Measurements from ENCODE around the gene NFE2L2. TPM values are rescaled to one million over a fixed set of nuclear protein-coding genes. Genes with fewer than 3 reads are reported as not detected.

Gene NFE2L2
- total RNA-seq, 5 donors from 2014 or later (not counting 1 experiment from before 2014, with no cell fraction given), result 54.3 to 77.0 (median 73.8) TPM

- Mint-ChIP-seq H3K9me3 (no peaks in the 10 kb centered on the region), H3K4me1 (peaks cover 0 to 3% (median 0%) of the 10 kb centered on the region in 3 donors), H3K27ac (no peak overlapping the region), H3K27me3 (no peaks in the 10 kb centered on the region), H3K36me3 (peaks cover 4% of the 10 kb centered on the region), H3K4me3 (no peak overlapping the region)
- POLR2A ChIA-PET, result no interaction called here
- no peak for ATAC-seq (replicated peaks in 1 of 4)
- Histone ChIP-seq H3K4me3 (ENCODE audit: control insufficient read depth in 1 of 2, extremely low read depth in 1 of 2, low read length in 1 of 2) (no peak overlapping the region), H3K4me1 (ENCODE audit: control insufficient read depth in 1 of 2, extremely low read depth in 1 of 2, insufficient read depth in 2 of 2, low read length in 2 of 2) (no peaks in the 10 kb centered on the region), H3K36me3 (ENCODE audit: control insufficient read depth in 2 of 2, extremely low read depth in 1 of 2, insufficient read depth in 1 of 2, low read length in 1 of 2) (no peaks in the 10 kb centered on the region), H3K27ac (ENCODE audit: low read length) (no peak overlapping the region), H3K9me3 (no peaks in the 10 kb centered on the region), H3K27me3 (replicated peaks in 1 of 2; ENCODE audit: control insufficient read depth in 2 of 2, extremely low read depth in 1 of 2, insufficient read depth in 2 of 2, low read length in 1 of 2) (no peaks in the 10 kb centered on the region)
- CTCF ChIA-PET, result interaction anchor here (0.9 to 1.3 kb wide), 3 partner anchors 10 to 118 kb away, joined by 3 to 6 read pairs (median 4); no protein-coding TSS in a partner anchor
- WGBS (ENCODE audit: insufficient coverage), result 85% methylated on average over 4 of the region's 5 CpGs
- DNase-seq, result no peak
Measured at GRCh38 chr2:177282787-177283572, 18.5 kb upstream of the NFE2L2 start.

- no peak overlapping the region for H3K4me3 ChIP-seq (ENCODE audit: control insufficient read depth in 1 of 2, extremely low read depth in 1 of 2, low read length in 1 of 2)
- 63% methylated on average over 2 of the region's 3 CpGs for whole genome bisulfite sequencing (ENCODE audit: insufficient coverage)
- Mint-ChIP-seq H3K27me3 (no peaks in the 10 kb centered on the region), H3K36me3 (peaks cover 4% of the 10 kb centered on the region), H3K27ac (no peak overlapping the region), H3K9me3 (no peaks in the 10 kb centered on the region), H3K4me3 (no peak overlapping the region), H3K4me1 (peaks cover 0 to 3% (median 0%) of the 10 kb centered on the region in 3 donors)
- no peaks in the 10 kb centered on the region for H3K9me3 ChIP-seq
- H3K4me1 ChIP-seq (ENCODE audit: control insufficient read depth in 1 of 2, extremely low read depth in 1 of 2, insufficient read depth in 2 of 2, low read length in 2 of 2), result no peaks in the 10 kb centered on the region
- no peak overlapping the region for H3K27ac ChIP-seq (ENCODE audit: low read length)
- no peak for ATAC-seq (replicated peaks in 1 of 4)
- no peaks in the 10 kb centered on the region for H3K27me3 ChIP-seq (replicated peaks in 1 of 2; ENCODE audit: control insufficient read depth in 2 of 2, extremely low read depth in 1 of 2, insufficient read depth in 2 of 2, low read length in 1 of 2)
- DNase-seq, result no peak
- ChIA-PET POLR2A (no interaction called here), CTCF (interaction anchor here (0.6 to 1.3 kb wide), 4 partner anchors 10 to 118 kb away, joined by 3 to 6 read pairs (median 4); no protein-coding TSS in a partner anchor)
- no peaks in the 10 kb centered on the region for H3K36me3 ChIP-seq (ENCODE audit: control insufficient read depth in 2 of 2, extremely low read depth in 1 of 2, insufficient read depth in 1 of 2, low read length in 1 of 2)
Measured at GRCh38 chr2:177282181-177282641, 17.7 kb upstream of the NFE2L2 start.

DNA sequence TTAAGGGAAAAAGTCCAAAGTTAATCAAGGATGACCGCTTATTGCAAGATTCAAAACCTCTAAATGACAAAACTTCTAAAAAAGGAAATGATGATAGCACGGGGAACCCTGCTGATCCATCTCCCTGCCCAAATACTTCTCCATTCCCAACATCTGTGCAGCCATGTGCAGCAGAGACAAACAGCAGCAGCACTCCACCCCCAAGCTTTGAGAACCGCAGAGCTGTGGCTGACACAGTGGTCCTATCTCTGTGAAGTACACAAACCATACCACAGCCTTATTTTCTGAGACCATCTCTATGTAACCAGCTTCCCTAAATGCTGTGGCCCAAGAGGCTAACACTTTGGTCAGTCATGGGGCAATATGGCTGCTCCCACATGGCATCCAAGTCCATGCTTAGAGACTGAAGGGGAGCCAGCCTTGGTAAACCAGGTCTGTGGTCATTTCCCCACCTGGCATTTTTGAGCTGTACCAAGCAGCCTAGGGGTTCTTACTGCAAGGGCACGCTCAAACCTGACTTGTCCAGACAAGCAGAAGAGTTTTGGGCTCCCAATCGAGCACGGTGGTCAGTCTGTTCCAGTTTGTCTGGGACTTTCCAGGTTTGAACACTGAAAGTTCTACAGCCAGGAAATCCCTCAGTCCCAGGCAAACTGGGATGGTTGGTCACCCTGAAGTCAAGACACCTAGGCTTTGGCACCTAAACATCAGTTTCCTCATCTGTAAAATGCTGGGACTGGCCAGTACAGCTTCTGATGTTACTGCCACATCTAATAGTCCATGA is 17.1 kb upstream of the NFE2L2 start:
- Histone ChIP-seq H3K4me1 (ENCODE audit: control insufficient read depth in 1 of 2, extremely low read depth in 1 of 2, insufficient read depth in 2 of 2, low read length in 2 of 2) (no peaks in the 10 kb centered on the region), H3K36me3 (ENCODE audit: control insufficient read depth in 2 of 2, extremely low read depth in 1 of 2, insufficient read depth in 1 of 2, low read length in 1 of 2) (no peaks in the 10 kb centered on the region), H3K9me3 (no peaks in the 10 kb centered on the region), H3K27ac (ENCODE audit: low read length) (no peak overlapping the region), H3K27me3 (replicated peaks in 1 of 2; ENCODE audit: control insufficient read depth in 2 of 2, extremely low read depth in 1 of 2, insufficient read depth in 2 of 2, low read length in 1 of 2) (no peaks in the 10 kb centered on the region), H3K4me3 (ENCODE audit: control insufficient read depth in 1 of 2, extremely low read depth in 1 of 2, low read length in 1 of 2) (no peak overlapping the region)
- ChIA-PET POLR2A (no interaction called here), CTCF (interaction anchor here (0.6 to 1.3 kb wide), 4 partner anchors 9 to 117 kb away, joined by 3 to 6 read pairs (median 4); no protein-coding TSS in a partner anchor)
- no peaks in the 10 kb centered on the region for H3K9me3 Mint-ChIP-seq
- ATAC-seq (replicated peaks in 1 of 4) (no peak), DNase-seq (peak in 1 of 35 experiments; percentile 28)
- 84% methylated on average over 5 of the region's 6 CpGs for WGBS (ENCODE audit: insufficient coverage)
- peaks cover 4% of the 10 kb centered on the region for H3K36me3 Mint-ChIP-seq
- no peak overlapping the region for H3K27ac Mint-ChIP-seq
- H3K4me1 Mint-ChIP-seq, result peaks cover 0 to 3% (median 0%) of the 10 kb centered on the region in 3 donors
- no peak overlapping the region for H3K4me3 Mint-ChIP-seq
- H3K27me3 Mint-ChIP-seq, result no peaks in the 10 kb centered on the region

DNA sequence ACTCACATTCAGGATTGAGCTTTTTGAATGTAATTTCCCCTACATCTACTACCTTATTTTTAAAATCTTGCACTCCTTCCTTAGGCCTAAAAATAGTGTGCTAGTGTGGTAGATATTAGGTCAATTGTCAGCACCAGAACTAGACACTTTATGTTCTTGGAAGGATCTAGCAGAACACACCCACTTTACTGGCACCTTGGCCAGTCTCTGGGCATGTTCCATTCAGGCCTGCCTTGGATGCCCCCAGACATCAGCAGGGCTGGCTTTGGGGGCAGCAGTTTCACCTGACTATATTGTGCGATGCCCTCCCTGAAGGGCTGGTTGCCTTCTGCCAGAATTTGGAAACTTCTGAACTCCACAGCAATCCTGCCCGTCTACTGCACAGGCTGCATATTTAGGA is 15.3 kb upstream of the NFE2L2 start:
- Histone ChIP-seq H3K27me3 (replicated peaks in 1 of 2; ENCODE audit: control insufficient read depth in 2 of 2, extremely low read depth in 1 of 2, insufficient read depth in 2 of 2, low read length in 1 of 2) (no peaks in the 10 kb centered on the region), H3K27ac (ENCODE audit: low read length) (no peak overlapping the region), H3K36me3 (ENCODE audit: control insufficient read depth in 2 of 2, extremely low read depth in 1 of 2, insufficient read depth in 1 of 2, low read length in 1 of 2) (no peaks in the 10 kb centered on the region), H3K4me1 (ENCODE audit: control insufficient read depth in 1 of 2, extremely low read depth in 1 of 2, insufficient read depth in 2 of 2, low read length in 2 of 2) (no peaks in the 10 kb centered on the region), H3K9me3 (no peaks in the 10 kb centered on the region), H3K4me3 (ENCODE audit: control insufficient read depth in 1 of 2, extremely low read depth in 1 of 2, low read length in 1 of 2) (no peak overlapping the region)
- Mint-ChIP-seq H3K4me3 (no peak overlapping the region), H3K36me3 (no peaks in the 10 kb centered on the region), H3K27me3 (no peaks in the 10 kb centered on the region), H3K4me1 (peaks cover 0 to 3% (median 0%) of the 10 kb centered on the region in 3 donors), H3K9me3 (no peaks in the 10 kb centered on the region), H3K27ac (no peak overlapping the region)
- 96% methylated on average over 2 of the region's 2 CpGs for WGBS (ENCODE audit: insufficient coverage)
- DNase-seq, result no peak
- POLR2A ChIA-PET, result interaction anchor here in 1 of 2 donors (1.1 kb wide), 1 partner anchor 15 kb away, joined by 4 read pairs; the partner anchor contains the start of gene NFE2L2
- CTCF ChIA-PET, result interaction anchor here (0.6 to 1.0 kb wide), 3 partner anchors 15 to 57 kb away, joined by 3 to 4 read pairs (median 3); partner anchors contain the start of gene NFE2L2 (in 1 of the 2)
- no peak for ATAC-seq (replicated peaks in 1 of 4)

DNA sequence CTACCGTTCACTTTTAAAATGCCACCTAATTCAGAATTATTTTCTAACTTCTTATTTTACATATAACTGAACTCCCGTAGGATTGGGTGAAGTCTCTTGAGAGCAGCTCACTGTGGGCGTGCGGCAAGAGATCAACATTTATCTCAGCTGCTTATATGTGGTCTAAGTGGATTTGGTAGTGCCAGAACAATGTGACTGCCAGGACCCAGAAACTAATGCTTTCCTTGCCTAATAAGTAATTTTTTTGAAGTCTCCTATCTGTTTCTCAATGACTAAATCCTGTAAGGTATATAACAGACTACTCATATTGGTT is 11.2 kb upstream of the NFE2L2 start:
- ChIA-PET POLR2A (no interaction called here), CTCF (no interaction called here)
- Histone ChIP-seq H3K27me3 (replicated peaks in 1 of 2; ENCODE audit: control insufficient read depth in 2 of 2, extremely low read depth in 1 of 2, insufficient read depth in 2 of 2, low read length in 1 of 2) (no peaks in the 10 kb centered on the region), H3K4me1 (ENCODE audit: control insufficient read depth in 1 of 2, extremely low read depth in 1 of 2, insufficient read depth in 2 of 2, low read length in 2 of 2) (no peaks in the 10 kb centered on the region), H3K27ac (ENCODE audit: low read length) (no peak overlapping the region), H3K4me3 (ENCODE audit: control insufficient read depth in 1 of 2, extremely low read depth in 1 of 2, low read length in 1 of 2) (no peak overlapping the region), H3K36me3 (ENCODE audit: control insufficient read depth in 2 of 2, extremely low read depth in 1 of 2, insufficient read depth in 1 of 2, low read length in 1 of 2) (no peaks in the 10 kb centered on the region), H3K9me3 (no peaks in the 10 kb centered on the region)
- DNase-seq (no peak), ATAC-seq (replicated peaks in 1 of 4) (no peak)
- Mint-ChIP-seq H3K36me3 (no peaks in the 10 kb centered on the region), H3K27me3 (no peaks in the 10 kb centered on the region), H3K27ac (no peak overlapping the region), H3K9me3 (no peaks in the 10 kb centered on the region), H3K4me1 (peaks cover 0 to 5% (median 2%) of the 10 kb centered on the region in 3 donors), H3K4me3 (no peak overlapping the region)
- WGBS (ENCODE audit: insufficient coverage), result no CpG with 5 or more reads among the region's 4 CpGs

GRCh38 chr2:177275040-177275742 is 10.7 kb upstream of the NFE2L2 start:
- Mint-ChIP-seq H3K4me1 (peaks cover 0 to 5% (median 2%) of the 10 kb centered on the region in 3 donors), H3K4me3 (no peak overlapping the region), H3K9me3 (no peaks in the 10 kb centered on the region), H3K36me3 (no peaks in the 10 kb centered on the region), H3K27ac (no peak overlapping the region), H3K27me3 (no peaks in the 10 kb centered on the region)
- DNase-seq (no peak), ATAC-seq (replicated peaks in 1 of 4) (no peak)
- H3K27me3 ChIP-seq (replicated peaks in 1 of 2; ENCODE audit: control insufficient read depth in 2 of 2, extremely low read depth in 1 of 2, insufficient read depth in 2 of 2, low read length in 1 of 2), result no peaks in the 10 kb centered on the region
- no peak overlapping the region for H3K27ac ChIP-seq (ENCODE audit: low read length)
- H3K9me3 ChIP-seq, result no peaks in the 10 kb centered on the region
- ChIA-PET CTCF (no interaction called here), POLR2A (no interaction called here)
- no peak overlapping the region for H3K4me3 ChIP-seq (ENCODE audit: control insufficient read depth in 1 of 2, extremely low read depth in 1 of 2, low read length in 1 of 2)
- no peaks in the 10 kb centered on the region for H3K4me1 ChIP-seq (ENCODE audit: control insufficient read depth in 1 of 2, extremely low read depth in 1 of 2, insufficient read depth in 2 of 2, low read length in 2 of 2)
- no peaks in the 10 kb centered on the region for H3K36me3 ChIP-seq (ENCODE audit: control insufficient read depth in 2 of 2, extremely low read depth in 1 of 2, insufficient read depth in 1 of 2, low read length in 1 of 2)
- no CpG with 5 or more reads among the region's 5 CpGs for WGBS (ENCODE audit: insufficient coverage)
